ENCODE measurements around the gene MCM9. TPM values are rescaled to one million over a fixed set of nuclear protein-coding genes. Genes with fewer than 3 reads are reported as not detected.

Gene MCM9
- total RNA-seq, 2 experiments from 2014 or later, result 18.4 to 21.3 TPM

DNA sequence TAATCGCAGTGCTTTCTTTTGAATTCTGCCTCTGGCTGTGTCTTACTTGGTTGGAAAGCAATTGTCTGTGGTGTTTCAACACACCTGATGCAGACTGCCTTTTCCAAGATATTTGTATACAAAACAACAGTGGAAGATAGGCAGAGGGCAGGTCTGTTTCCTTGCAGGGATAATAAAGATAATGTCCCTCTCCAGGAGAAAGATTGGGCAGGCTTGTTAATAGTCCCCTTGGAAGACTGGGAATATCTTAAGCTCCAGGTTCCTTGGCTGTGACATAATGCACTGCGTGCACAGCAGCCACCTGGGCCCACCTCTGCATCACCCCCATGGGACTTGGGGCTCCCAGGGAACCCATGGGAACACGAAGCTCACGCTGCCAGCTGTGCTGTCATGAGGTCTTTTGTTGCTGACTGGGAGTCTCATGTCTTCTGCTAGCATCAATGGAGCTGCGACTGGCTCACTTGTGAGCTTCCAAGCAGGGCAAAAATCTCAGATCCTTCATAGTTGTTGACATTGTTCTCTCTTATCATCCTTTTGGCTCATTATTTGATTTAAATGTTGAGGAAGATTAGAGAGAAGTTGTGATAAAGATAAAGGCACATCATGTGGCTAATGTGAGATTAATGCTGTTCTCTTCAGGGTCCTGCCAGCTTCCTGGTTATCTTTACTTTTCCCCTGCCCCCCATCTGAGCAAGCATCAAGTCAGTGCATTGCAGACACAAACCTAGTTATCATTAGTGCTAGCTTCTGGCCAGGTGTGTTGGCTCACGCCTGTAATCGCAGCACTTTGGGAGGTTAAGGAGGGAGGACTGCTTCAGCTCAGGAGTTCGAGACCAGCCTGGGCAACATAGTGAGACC lies 148.1 kb downstream of the MCM9 start:
- DNase-seq, result no peak
- intact Hi-C loops (cut with micrococcal nuclease), result no loop called here
- ChIA-PET POLR2A (interaction anchor here (0.7 to 1.5 kb wide), 3 partner anchors 9 to 77 kb away, joined by 3 read pairs; no protein-coding TSS in a partner anchor), CTCF (interaction anchor here (1.0 to 2.6 kb wide), 9 partner anchors 9 to 324 kb away, joined by 3 to 23 read pairs (median 3); no protein-coding TSS in a partner anchor)
- TF ChIP-seq, protein P1, sequence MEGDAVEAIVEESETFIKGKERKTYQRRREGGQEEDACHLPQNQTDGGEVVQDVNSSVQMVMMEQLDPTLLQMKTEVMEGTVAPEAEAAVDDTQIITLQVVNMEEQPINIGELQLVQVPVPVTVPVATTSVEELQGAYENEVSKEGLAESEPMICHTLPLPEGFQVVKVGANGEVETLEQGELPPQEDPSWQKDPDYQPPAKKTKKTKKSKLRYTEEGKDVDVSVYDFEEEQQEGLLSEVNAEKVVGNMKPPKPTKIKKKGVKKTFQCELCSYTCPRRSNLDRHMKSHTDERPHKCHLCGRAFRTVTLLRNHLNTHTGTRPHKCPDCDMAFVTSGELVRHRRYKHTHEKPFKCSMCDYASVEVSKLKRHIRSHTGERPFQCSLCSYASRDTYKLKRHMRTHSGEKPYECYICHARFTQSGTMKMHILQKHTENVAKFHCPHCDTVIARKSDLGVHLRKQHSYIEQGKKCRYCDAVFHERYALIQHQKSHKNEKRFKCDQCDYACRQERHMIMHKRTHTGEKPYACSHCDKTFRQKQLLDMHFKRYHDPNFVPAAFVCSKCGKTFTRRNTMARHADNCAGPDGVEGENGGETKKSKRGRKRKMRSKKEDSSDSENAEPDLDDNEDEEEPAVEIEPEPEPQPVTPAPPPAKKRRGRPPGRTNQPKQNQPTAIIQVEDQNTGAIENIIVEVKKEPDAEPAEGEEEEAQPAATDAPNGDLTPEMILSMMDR (IDR thresholded peaks at IDR 0.05), result no peak
- Mint-ChIP-seq H3K27ac (no peak overlapping the region), H3K36me3 (ENCODE audit: low read depth) (peaks cover 11% of the 10 kb centered on the region), H3K9me3 (peaks cover 7% of the 10 kb centered on the region), H3K4me3 (no peak overlapping the region), H3K4me1 (ENCODE audit: low read depth) (peaks cover 31% of the 10 kb centered on the region), H3K27me3 (no peaks in the 10 kb centered on the region)
- no peak for ATAC-seq

DNA sequence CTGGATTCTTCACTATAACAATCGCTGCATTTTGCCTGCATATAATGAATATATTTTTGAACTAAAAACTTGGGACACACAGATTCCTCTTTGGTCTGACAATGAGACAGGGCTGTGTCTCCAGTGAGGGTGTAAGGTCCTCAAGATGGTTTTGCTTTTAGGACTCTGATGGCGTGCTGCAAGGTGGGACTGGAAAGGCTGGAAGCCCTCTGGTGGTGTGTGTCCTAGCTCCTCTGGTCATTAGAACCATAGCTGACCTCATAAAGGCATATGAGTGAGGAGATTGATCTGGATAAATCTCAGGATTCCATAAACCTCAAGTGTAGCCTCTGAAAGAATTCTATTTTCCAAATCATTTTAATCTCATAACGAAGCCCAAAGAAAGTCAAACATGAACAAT lies 149.4 kb downstream of the MCM9 start:
- DNase-seq (no peak), ATAC-seq (no peak)
- intact Hi-C loops (cut with micrococcal nuclease), result no loop called here
- ChIA-PET CTCF (no interaction called here), POLR2A (no interaction called here)
- TF ChIP-seq, protein P1 (IDR thresholded peaks at IDR 0.05), result no peak
- no peak overlapping the region for H3K4me3 Mint-ChIP-seq
- no peaks in the 10 kb centered on the region for H3K9me3 Mint-ChIP-seq
- no peaks in the 10 kb centered on the region for H3K27me3 Mint-ChIP-seq
- H3K36me3 Mint-ChIP-seq (ENCODE audit: low read depth), result peaks cover 4% of the 10 kb centered on the region
- peaks cover 22% of the 10 kb centered on the region for H3K4me1 Mint-ChIP-seq (ENCODE audit: low read depth)
- H3K27ac Mint-ChIP-seq, result no peak overlapping the region

DNA sequence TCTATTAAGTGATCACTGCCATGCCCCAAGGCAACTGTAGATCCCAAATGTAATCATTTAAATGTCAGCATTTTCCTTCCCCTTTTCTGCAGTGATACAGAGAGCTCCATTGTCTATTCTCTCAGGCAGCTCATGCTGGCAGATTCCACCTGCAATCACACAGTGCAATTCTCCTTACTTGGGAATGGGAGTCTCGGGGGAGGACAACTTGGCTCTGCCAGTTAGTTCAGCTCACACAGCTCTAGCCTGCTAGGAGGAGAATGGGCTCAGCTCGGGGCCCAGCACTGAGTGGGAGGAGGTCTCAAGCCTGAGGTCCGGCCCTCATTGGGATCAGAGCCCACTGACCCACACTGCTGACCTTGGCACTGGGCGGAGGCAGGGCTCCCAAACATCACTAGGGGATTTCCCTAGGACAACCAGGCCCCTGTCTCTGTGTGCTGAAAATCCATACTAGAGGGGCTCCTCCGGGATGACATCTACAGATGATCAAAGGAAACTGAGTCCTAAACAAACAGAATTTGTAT lies 150.3 kb downstream of the MCM9 start:
- no peaks in the 10 kb centered on the region for H3K9me3 Mint-ChIP-seq
- intact Hi-C loops (cut with micrococcal nuclease), result no loop called here
- no peak overlapping the region for H3K4me3 Mint-ChIP-seq
- ATAC-seq, result no peak
- ChIA-PET CTCF (interaction anchor here (2.1 kb wide), 1 partner anchor 16 kb away, joined by 11 read pairs; no protein-coding TSS in a partner anchor), POLR2A (interaction anchor here (1.8 kb wide), 1 partner anchor 75 kb away, joined by 4 read pairs; no protein-coding TSS in a partner anchor)
- TF ChIP-seq, protein P1 (IDR thresholded peaks at IDR 0.05), result no peak
- H3K36me3 Mint-ChIP-seq (ENCODE audit: low read depth), result peaks cover 4% of the 10 kb centered on the region
- no peak overlapping the region for H3K27ac Mint-ChIP-seq
- H3K27me3 Mint-ChIP-seq, result no peaks in the 10 kb centered on the region
- peaks cover 20% of the 10 kb centered on the region for H3K4me1 Mint-ChIP-seq (ENCODE audit: low read depth)
- no peak for DNase-seq

DNA sequence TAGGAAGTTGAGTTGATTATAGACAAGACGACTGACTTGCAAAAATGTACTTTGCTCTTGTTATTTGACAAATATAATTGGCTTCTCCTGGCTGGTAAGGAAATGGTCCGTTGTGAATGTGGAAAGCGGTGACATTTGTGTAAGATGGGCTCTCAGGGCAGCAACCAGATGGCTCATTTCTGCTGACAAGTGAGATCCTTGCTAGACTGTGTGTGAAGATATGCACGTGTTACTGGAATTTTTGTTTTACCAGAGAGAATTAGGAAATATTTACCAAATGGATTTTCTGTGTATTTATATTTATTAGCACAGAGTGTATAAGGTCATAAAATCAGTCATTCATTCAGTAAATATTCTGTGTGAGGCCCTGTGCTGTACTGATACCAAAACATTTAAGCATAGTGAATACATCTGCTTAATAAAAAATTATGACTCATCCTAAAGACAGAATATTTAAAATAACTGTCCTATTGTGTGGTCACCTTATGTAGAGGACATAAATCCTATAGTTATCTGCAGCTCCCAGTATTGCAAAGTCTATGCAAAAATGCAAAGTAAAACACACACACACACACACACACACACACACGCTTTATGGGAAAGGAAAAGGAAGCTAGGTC lies 150.9 kb downstream of the MCM9 start:
- no peaks in the 10 kb centered on the region for H3K27me3 Mint-ChIP-seq
- TF ChIP-seq, protein P1 (IDR thresholded peaks at IDR 0.05), result no peak
- ATAC-seq (no peak), DNase-seq (no peak)
- intact Hi-C loops (cut with micrococcal nuclease), result no loop called here
- POLR2A ChIA-PET, result interaction anchor here (1.8 kb wide), 1 partner anchor 74 kb away, joined by 4 read pairs; no protein-coding TSS in a partner anchor
- CTCF ChIA-PET, result interaction anchor here (0.7 to 2.1 kb wide), 7 partner anchors 13 to 491 kb away, joined by 3 to 11 read pairs (median 3); no protein-coding TSS in a partner anchor
- H3K27ac Mint-ChIP-seq, result no peak overlapping the region
- H3K36me3 Mint-ChIP-seq (ENCODE audit: low read depth), result peaks cover 4% of the 10 kb centered on the region
- no peak overlapping the region for H3K4me3 Mint-ChIP-seq
- no peaks in the 10 kb centered on the region for H3K9me3 Mint-ChIP-seq
- H3K4me1 Mint-ChIP-seq (ENCODE audit: low read depth), result peaks cover 14% of the 10 kb centered on the region

Measured in activated CD8-positive, alpha-beta T cell treated with anti-CD3 and anti-CD28 coated beads for 36 hours (primary cell).